ENCODE data around the gene FAM107A. TPM values are rescaled to one million over a fixed set of nuclear protein-coding genes. Genes with fewer than 3 reads are reported as not detected.

FAM107A gene
- polyA plus RNA-seq, 1 donor, result 1.3 TPM

DNA sequence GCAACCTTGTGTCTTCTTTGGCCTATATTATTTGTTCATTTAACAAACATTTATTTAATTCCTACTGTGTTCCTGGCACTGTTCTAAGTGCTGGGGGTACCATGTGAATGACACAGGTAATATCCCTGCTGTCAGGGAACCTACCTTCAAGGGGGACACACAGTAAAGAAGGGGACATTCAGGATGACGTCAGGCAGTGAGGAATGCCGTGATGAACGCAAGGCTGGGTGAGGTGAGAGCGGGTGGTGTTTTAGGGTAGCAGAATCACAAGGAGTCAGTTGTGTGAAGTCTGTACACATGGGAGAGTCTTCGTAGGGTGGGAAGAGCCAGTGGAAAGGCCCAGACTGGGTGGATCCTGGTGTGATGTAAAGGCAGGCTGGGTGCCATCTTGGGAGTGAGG is 1.7 kb upstream of the FAM107A start:
- Histone ChIP-seq H3K4me3 (ENCODE audit: low read length) (no peak overlapping the region), H3K27me3 (ENCODE audit: control insufficient read depth, insufficient read depth, low read length) (peaks cover 10% of the 10 kb centered on the region), H3K27ac (ENCODE audit: low read length) (no peak overlapping the region), H3K36me3 (ENCODE audit: control insufficient read depth, insufficient read depth, low read length) (no peaks in the 10 kb centered on the region), H3K4me1 (ENCODE audit: control insufficient read depth, insufficient read depth, low read length) (peaks cover 7% of the 10 kb centered on the region), H3K9me3 (ENCODE audit: control insufficient read depth, low read depth, low read length) (no peaks in the 10 kb centered on the region)
- WGBS (ENCODE audit: insufficient coverage, low lambda C conversion rate), result 100% methylated on average over 1 of the region's 5 CpGs
- DNase-seq, result no peak

DNA sequence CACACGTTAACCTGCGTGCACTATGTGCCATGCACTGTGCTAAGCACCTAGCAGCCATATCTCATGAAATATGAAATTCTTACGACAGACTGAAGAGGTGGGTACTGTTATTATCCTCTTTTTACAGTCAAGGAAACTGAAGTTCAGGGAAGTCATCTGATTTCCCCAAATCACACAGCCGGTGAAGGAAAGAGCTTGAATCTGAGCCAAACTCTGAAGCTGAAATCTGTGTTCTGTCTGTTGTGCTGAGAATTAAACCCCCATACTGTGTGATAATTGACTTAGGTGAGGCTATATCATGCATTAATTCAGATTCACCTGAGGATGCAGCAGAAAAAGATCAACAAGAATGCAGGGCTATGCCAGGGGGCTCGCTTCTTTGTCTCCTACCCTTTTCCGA is 475 bp downstream of the FAM107A start:
- WGBS (ENCODE audit: insufficient coverage, low lambda C conversion rate), result 86% methylated on average over 2 of the region's 6 CpGs
- Histone ChIP-seq H3K9me3 (ENCODE audit: control insufficient read depth, low read depth, low read length) (no peaks in the 10 kb centered on the region), H3K4me3 (ENCODE audit: low read length) (no peak overlapping the region)

DNA sequence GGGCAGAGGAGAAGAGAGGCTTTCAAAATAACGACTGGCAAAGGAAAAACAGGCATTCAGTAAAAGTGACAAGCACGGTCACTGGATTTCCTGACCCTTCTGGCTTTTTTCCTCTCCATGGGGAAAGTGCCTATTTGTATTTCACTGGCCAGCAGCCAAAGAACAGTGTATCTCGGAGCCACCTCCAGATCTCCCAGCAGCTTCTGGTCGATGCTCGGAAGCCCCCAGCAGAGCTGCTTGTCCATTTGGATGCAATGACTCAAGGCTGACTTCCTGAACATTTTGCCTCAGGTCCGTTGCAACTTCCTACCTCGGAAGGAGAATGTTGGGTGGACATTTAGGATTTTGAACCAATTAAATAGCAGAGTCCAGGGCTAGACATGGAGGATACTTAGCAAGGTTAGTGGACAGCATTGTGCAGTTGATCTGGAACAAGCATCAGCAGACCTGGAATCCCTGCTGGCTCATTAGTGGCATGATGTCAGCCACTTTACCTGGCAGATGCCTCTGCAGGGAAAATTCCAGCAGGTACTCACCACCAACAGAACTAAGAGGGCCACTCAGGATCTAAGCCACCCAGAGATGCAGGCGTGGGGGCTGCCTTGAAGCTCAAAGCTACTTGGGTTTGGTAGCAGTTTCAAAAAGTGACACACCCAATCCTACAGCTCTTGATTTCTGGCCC is 1.1 kb downstream of the FAM107A start:
- WGBS (ENCODE audit: insufficient coverage, low lambda C conversion rate), result no CpG with 5 or more reads among the region's 8 CpGs

More for the DNA sequence above, 475 bp downstream of the FAM107A start:
- H3K27me3 ChIP-seq (ENCODE audit: control insufficient read depth, insufficient read depth, low read length), result peaks cover 8% of the 10 kb centered on the region
- H3K27ac ChIP-seq (ENCODE audit: low read length), result no peak overlapping the region
- no peak for DNase-seq
- H3K4me1 ChIP-seq (ENCODE audit: control insufficient read depth, insufficient read depth, low read length), result peaks cover 7% of the 10 kb centered on the region
- H3K36me3 ChIP-seq (ENCODE audit: control insufficient read depth, insufficient read depth, low read length), result no peaks in the 10 kb centered on the region

GRCh38 chr3:58574682-58575081 is 2.5 kb downstream of the FAM107A start:
- H3K36me3 ChIP-seq (ENCODE audit: control insufficient read depth, insufficient read depth, low read length), result no peaks in the 10 kb centered on the region
- no peak for DNase-seq
- no peak overlapping the region for H3K27ac ChIP-seq (ENCODE audit: low read length)
- no peaks in the 10 kb centered on the region for H3K9me3 ChIP-seq (ENCODE audit: control insufficient read depth, low read depth, low read length)
- no peaks in the 10 kb centered on the region for H3K4me1 ChIP-seq (ENCODE audit: control insufficient read depth, insufficient read depth, low read length)
- peaks cover 3% of the 10 kb centered on the region for H3K27me3 ChIP-seq (ENCODE audit: control insufficient read depth, insufficient read depth, low read length)
- no CpG with 5 or more reads among the region's 4 CpGs for WGBS (ENCODE audit: insufficient coverage, low lambda C conversion rate)
- H3K4me3 ChIP-seq (ENCODE audit: low read length), result no peak overlapping the region

More for the DNA sequence above, 1.1 kb downstream of the FAM107A start:
- Histone ChIP-seq H3K27ac (ENCODE audit: low read length) (no peak overlapping the region), H3K4me1 (ENCODE audit: control insufficient read depth, insufficient read depth, low read length) (peaks cover 4% of the 10 kb centered on the region), H3K4me3 (ENCODE audit: low read length) (no peak overlapping the region), H3K9me3 (ENCODE audit: control insufficient read depth, low read depth, low read length) (no peaks in the 10 kb centered on the region), H3K27me3 (ENCODE audit: control insufficient read depth, insufficient read depth, low read length) (peaks cover 5% of the 10 kb centered on the region), H3K36me3 (ENCODE audit: control insufficient read depth, insufficient read depth, low read length) (no peaks in the 10 kb centered on the region)
- DNase-seq, result no peak

- no peak for DNase-seq
Measured at GRCh38 chr3:58574106-58574505, 3.1 kb downstream of the FAM107A start.

GRCh38 chr3:58573640-58574039 is 3.6 kb downstream of the FAM107A start:
- Histone ChIP-seq H3K27me3 (ENCODE audit: control insufficient read depth, insufficient read depth, low read length) (peaks cover 3% of the 10 kb centered on the region), H3K4me1 (ENCODE audit: control insufficient read depth, insufficient read depth, low read length) (no peaks in the 10 kb centered on the region), H3K9me3 (ENCODE audit: control insufficient read depth, low read depth, low read length) (no peaks in the 10 kb centered on the region), H3K4me3 (ENCODE audit: low read length) (no peak overlapping the region), H3K36me3 (ENCODE audit: control insufficient read depth, insufficient read depth, low read length) (no peaks in the 10 kb centered on the region), H3K27ac (ENCODE audit: low read length) (no peak overlapping the region)
- WGBS (ENCODE audit: insufficient coverage, low lambda C conversion rate), result no CpG with 5 or more reads among the region's 6 CpGs
- no peak for DNase-seq

More at GRCh38 chr3:58574106-58574505, 3.1 kb downstream of the FAM107A start:
- Histone ChIP-seq H3K36me3 (ENCODE audit: control insufficient read depth, insufficient read depth, low read length) (no peaks in the 10 kb centered on the region), H3K4me1 (ENCODE audit: control insufficient read depth, insufficient read depth, low read length) (no peaks in the 10 kb centered on the region), H3K9me3 (ENCODE audit: control insufficient read depth, low read depth, low read length) (no peaks in the 10 kb centered on the region), H3K4me3 (ENCODE audit: low read length) (no peak overlapping the region), H3K27ac (ENCODE audit: low read length) (no peak overlapping the region), H3K27me3 (ENCODE audit: control insufficient read depth, insufficient read depth, low read length) (peaks cover 3% of the 10 kb centered on the region)
- no CpG with 5 or more reads among the region's 3 CpGs for WGBS (ENCODE audit: insufficient coverage, low lambda C conversion rate)

DNA sequence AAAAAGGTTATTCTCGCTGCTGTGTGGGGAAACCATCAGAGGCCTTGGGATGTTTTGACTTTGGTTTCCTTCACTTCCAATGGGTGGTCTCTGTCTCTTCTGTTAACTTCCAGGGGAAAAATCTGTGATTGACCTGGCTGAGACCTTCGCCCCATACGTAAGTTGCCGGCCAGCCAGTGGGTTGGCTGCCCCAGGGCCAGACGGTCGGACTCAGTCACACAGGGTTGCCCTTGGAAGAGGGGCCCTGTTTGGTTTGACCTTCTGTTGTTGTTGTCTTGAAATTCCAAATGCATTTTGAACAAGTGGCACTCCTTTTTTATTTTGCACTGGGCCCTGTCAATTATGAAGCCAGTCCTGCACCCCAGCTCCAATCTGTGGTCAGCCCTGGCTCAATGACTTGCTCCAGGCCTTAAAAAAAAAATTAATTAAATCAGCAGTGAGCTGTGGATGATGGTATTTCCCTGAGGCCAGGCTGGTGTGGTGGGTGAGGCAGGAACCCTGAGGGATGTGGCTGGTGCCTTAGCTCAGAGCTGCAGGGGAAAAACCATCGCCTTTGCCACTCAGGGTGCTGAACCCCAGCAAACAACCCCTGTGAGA is 4.5 kb downstream of the FAM107A start:
- Histone ChIP-seq H3K27me3 (ENCODE audit: control insufficient read depth, insufficient read depth, low read length) (peaks cover 3% of the 10 kb centered on the region), H3K4me3 (ENCODE audit: low read length) (no peak overlapping the region), H3K27ac (ENCODE audit: low read length) (no peak overlapping the region), H3K4me1 (ENCODE audit: control insufficient read depth, insufficient read depth, low read length) (no peaks in the 10 kb centered on the region), H3K9me3 (ENCODE audit: control insufficient read depth, low read depth, low read length) (no peaks in the 10 kb centered on the region), H3K36me3 (ENCODE audit: control insufficient read depth, insufficient read depth, low read length) (no peaks in the 10 kb centered on the region)
- whole genome bisulfite sequencing (ENCODE audit: insufficient coverage, low lambda C conversion rate), result no CpG with 5 or more reads among the region's 7 CpGs
- DNase-seq, result no peak

DNA sequence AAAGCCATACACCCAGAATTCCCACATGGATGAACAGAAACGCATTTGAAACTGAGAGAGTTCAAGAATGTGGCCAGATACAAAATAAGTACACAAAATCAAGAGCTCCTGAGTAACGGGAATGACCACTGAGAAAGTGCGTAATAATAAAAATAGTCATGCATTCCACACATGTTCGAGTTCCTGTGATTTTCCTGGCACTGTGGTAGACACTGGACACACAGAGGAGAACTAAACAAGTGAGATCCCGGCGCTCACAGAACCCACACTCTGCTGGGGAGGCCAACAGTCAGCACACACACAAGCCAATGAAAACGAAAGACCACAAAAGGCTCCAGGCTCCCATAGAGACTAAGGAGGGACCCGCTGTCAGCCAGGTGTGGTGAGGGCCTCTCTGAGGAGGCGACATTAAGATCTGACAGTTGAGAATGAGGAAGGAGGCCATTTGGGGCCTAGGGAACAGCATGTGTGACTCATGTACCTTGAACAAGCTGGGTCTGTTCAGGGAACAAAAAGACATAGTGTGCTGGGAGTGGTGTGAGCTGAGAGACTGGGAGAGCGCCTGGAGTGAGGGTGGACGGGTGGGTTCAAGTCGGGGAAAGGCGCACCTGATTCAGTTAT is 5.1 kb downstream of the FAM107A start:
- no peaks in the 10 kb centered on the region for H3K4me1 ChIP-seq (ENCODE audit: control insufficient read depth, insufficient read depth, low read length)
- H3K9me3 ChIP-seq (ENCODE audit: control insufficient read depth, low read depth, low read length), result no peaks in the 10 kb centered on the region
- DNase-seq, result no peak
- peaks cover 1% of the 10 kb centered on the region for H3K27me3 ChIP-seq (ENCODE audit: control insufficient read depth, insufficient read depth, low read length)
- 100% methylated on average over 3 of the region's 13 CpGs for WGBS (ENCODE audit: insufficient coverage, low lambda C conversion rate)
- no peak overlapping the region for H3K27ac ChIP-seq (ENCODE audit: low read length)
- H3K36me3 ChIP-seq (ENCODE audit: control insufficient read depth, insufficient read depth, low read length), result no peaks in the 10 kb centered on the region
- H3K4me3 ChIP-seq (ENCODE audit: low read length), result no peak overlapping the region

- Histone ChIP-seq H3K9me3 (ENCODE audit: control insufficient read depth, low read depth, low read length) (no peaks in the 10 kb centered on the region), H3K27ac (ENCODE audit: low read length) (no peak overlapping the region), H3K27me3 (ENCODE audit: control insufficient read depth, insufficient read depth, low read length) (no peaks in the 10 kb centered on the region), H3K4me1 (ENCODE audit: control insufficient read depth, insufficient read depth, low read length) (peaks cover 12% of the 10 kb centered on the region), H3K36me3 (ENCODE audit: control insufficient read depth, insufficient read depth, low read length) (no peaks in the 10 kb centered on the region), H3K4me3 (ENCODE audit: low read length) (no peak overlapping the region)
- DNase-seq, result no peak
- no CpG with 5 or more reads among the region's 5 CpGs for WGBS (ENCODE audit: insufficient coverage, low lambda C conversion rate)
Measured at GRCh38 chr3:58570851-58571250, 6.3 kb downstream of the FAM107A start.

DNA sequence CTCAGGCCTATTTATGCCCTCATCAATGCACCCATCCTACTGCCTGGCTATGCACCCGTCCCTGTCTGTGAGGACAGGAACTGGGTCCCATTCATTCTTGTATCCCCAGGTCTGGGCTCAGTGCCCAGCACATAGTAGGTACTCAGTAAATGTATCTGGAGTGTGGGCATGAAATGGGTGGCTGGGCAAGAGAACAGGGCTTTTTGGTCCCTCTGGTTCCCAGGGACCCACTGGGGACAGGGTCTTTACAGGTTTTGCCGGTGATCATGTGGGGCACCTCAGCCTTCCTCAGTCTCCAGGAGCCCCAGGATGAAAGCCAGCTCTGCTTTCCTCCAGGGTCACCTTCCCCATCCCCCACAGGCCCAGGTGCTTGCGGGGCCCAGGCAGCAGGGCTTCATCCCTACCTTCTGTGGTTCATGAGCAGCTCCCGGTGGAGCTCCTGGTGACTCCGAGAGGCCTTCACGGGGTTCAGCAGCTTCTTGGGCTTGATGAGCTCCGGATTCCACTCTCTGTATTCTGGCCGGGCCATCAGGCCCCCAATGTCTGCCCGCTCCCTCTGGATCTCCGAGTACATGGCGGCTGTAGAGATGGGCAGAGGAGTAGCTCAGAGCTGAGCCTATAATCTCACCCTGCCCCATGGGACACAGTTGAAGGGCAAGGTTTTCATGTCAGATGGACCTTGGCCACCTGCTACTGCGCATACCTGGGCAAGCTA is 7.7 kb downstream of the FAM107A start:
- no CpG with 5 or more reads among the region's 12 CpGs for WGBS (ENCODE audit: insufficient coverage, low lambda C conversion rate)
- H3K36me3 ChIP-seq (ENCODE audit: control insufficient read depth, insufficient read depth, low read length), result no peaks in the 10 kb centered on the region
- no peaks in the 10 kb centered on the region for H3K27me3 ChIP-seq (ENCODE audit: control insufficient read depth, insufficient read depth, low read length)
- no peaks in the 10 kb centered on the region for H3K9me3 ChIP-seq (ENCODE audit: control insufficient read depth, low read depth, low read length)
- H3K4me3 ChIP-seq (ENCODE audit: low read length), result no peak overlapping the region
- no peak overlapping the region for H3K27ac ChIP-seq (ENCODE audit: low read length)
- no peak for DNase-seq
- H3K4me1 ChIP-seq (ENCODE audit: control insufficient read depth, insufficient read depth, low read length), result peaks cover 21% of the 10 kb centered on the region

All from large intestine (tissue), 3 donors.